Endothelial cell of umbilical vein (primary cell): ENCODE data around the gene MTHFR. TPM values are rescaled to one million over a fixed set of nuclear protein-coding genes. Genes with fewer than 3 reads are reported as not detected.

Experiments used
- BruUV-seq: library from RNA; stranded (reverse); fragments of 400-500 nt; replicated peaks from 2 replicates; lab custom pipeline; 2021; lab: Mats Ljungman, UMichigan
- CTCF ChIA-PET: fragments of 300-600, 350-600 bp; sonication (Branson Sonifier 250); formaldehyde crosslinking; loops from one replicate; lab custom pipeline; 2021; ENCODE audit warnings: antibody characterized with exemption, inconsistent platforms; lab: Charles Lee
- POLR2A ChIA-PET: fragments of 300-600, 350-600 bp; sonication (Branson Sonifier 250); formaldehyde crosslinking; loops from one replicate; lab custom pipeline; 2021; ENCODE audit warnings: antibody characterized with exemption, inconsistent platforms; lab: Charles Lee
- DNase-seq: peaks from one replicate; pipeline ENCODE4 v3.0.0-alpha.2; 2011; ENCODE audit warnings: low read depth, low spot score
- FAIRE-seq: peaks from 2 replicates; lab custom pipeline; 2011; peaks lifted over from hg19 to GRCh38; lab: Jason Lieb, UNC
- H2AFZ ChIP-seq: 2 replicates; pipeline ENCODE4 v1.6.0; 2012; ENCODE audit warnings: low read depth, low read length, control low read depth, inconsistent platforms
- H3K27ac ChIP-seq: 2 replicates; pipeline ENCODE4 v1.5.1; 2011; ENCODE audit warnings: low read depth, mild to moderate bottlenecking, control low read depth, low read length, moderate library complexity; ENCODE audit not compliant: insufficient read depth
- H3K27me3 ChIP-seq, 2 experiments: 2 replicates each; pipeline versions ENCODE4 v1.6.0 to v1.6.1; 2011; ENCODE audit warnings: low read length in 2 of 2, mixed read lengths in 1 of 2; ENCODE audit not compliant: control insufficient read depth in 2 of 2, insufficient read depth in 2 of 2
- H3K36me3 ChIP-seq, 2 experiments: 2 replicates in 1 of 2; 3 replicates in 1 of 2; pipeline ENCODE4 v1.5.1; 2011; ENCODE audit warnings: low read length in 2 of 2, mild to moderate bottlenecking in 1 of 2, moderate library complexity in 1 of 2; ENCODE audit not compliant: control insufficient read depth in 2 of 2, insufficient read depth in 2 of 2; ENCODE audit errors: extremely low read depth in 1 of 2
- H3K4me1 ChIP-seq: 3 replicates; pipeline ENCODE4 v1.5.1; 2011; ENCODE audit warnings: mild to moderate bottlenecking, low read length; ENCODE audit not compliant: control insufficient read depth, insufficient read depth; ENCODE audit errors: extremely low read depth
- H3K4me2 ChIP-seq: 2 replicates; pipeline ENCODE4 v1.6.1; 2011; ENCODE audit warnings: low read length, control low read depth, mixed read lengths; ENCODE audit not compliant: insufficient read depth
- H3K4me3 ChIP-seq, 3 experiments: fragments of 200-600 bp in 1 of 3; sonication (generic), shearing (Covaris generic) in 1 of 3; replicated peaks in 1 of 3; 2 replicates each; pipeline ENCODE4 v1.5.1; 2011 to 2016; ENCODE audit warnings: control low read depth in 3 of 3, low read length in 3 of 3, mild to moderate bottlenecking in 2 of 3, inconsistent platforms in 1 of 3, low read depth in 1 of 3, moderate library complexity in 1 of 3; ENCODE audit not compliant: insufficient read depth in 1 of 3
- H3K79me2 ChIP-seq: 2 replicates; pipeline ENCODE4 v1.6.0; 2012; ENCODE audit warnings: low read length, inconsistent platforms; ENCODE audit not compliant: control insufficient read depth, insufficient read depth
- H3K9ac ChIP-seq: replicated peaks from 2 replicates; pipeline ENCODE3; 2011; ENCODE audit warnings: low read length, control low read depth; ENCODE audit not compliant: insufficient read depth; ENCODE audit errors: extremely low read depth
- H3K9me1 ChIP-seq: replicated peaks from 3 replicates; pipeline ENCODE4 v1.6.0; 2011; ENCODE audit warnings: mild to moderate bottlenecking, low read length; ENCODE audit not compliant: control insufficient read depth, insufficient read depth; ENCODE audit errors: extremely low read depth
- H3K9me3 ChIP-seq: replicated peaks from 2 replicates; pipeline ENCODE4 v1.5.1; 2012; ENCODE audit warnings: low read length, inconsistent platforms; ENCODE audit not compliant: control insufficient read depth, insufficient read depth
- H4K20me1 ChIP-seq: replicated peaks from 2 replicates; pipeline ENCODE3; 2011; ENCODE audit warnings: mild to moderate bottlenecking, low read length; ENCODE audit not compliant: control insufficient read depth, insufficient read depth; ENCODE audit errors: extremely low read depth
- EZH2 ChIP-seq: IDR thresholded peaks from 2 replicates; pipeline ENCODE4 v1.6.1; 2012; ENCODE audit warnings: borderline replicate concordance, low read depth, mild to moderate bottlenecking, moderate library complexity, low read length, inconsistent platforms; ENCODE audit not compliant: severe bottlenecking
- FOS ChIP-seq: IDR thresholded peaks from 2 replicates; pipeline ENCODE4 v1.6.1; 2011; ENCODE audit warnings: mild to moderate bottlenecking, low read length, moderate library complexity, borderline replicate concordance; ENCODE audit not compliant: insufficient read depth
- GATA2 ChIP-seq: IDR thresholded peaks from 2 replicates; pipeline ENCODE4 v1.7.0; 2011; ENCODE audit warnings: low read depth, mild to moderate bottlenecking, moderate library complexity, mixed read lengths, low read length; ENCODE audit not compliant: insufficient read length, insufficient read depth
- JUN ChIP-seq: IDR thresholded peaks from 2 replicates; pipeline ENCODE4 v1.6.1; 2011; ENCODE audit warnings: borderline replicate concordance, low read depth; ENCODE audit not compliant: insufficient read length, insufficient read depth
- MYC ChIP-seq: IDR thresholded peaks from one replicate; pipeline ENCODE4 v1.6.1; 2011; ENCODE audit warnings: mild to moderate bottlenecking, low read depth, low read length
- POLR2A ChIP-seq: IDR thresholded peaks from 2 replicates; pipeline ENCODE4 v1.6.1; 2012; ENCODE audit warnings: low read depth, mild to moderate bottlenecking, control low read depth, low read length
- POLR2AphosphoS5 ChIP-seq: IDR thresholded peaks from 2 replicates; pipeline ENCODE4 v1.6.1; 2012; ENCODE audit warnings: low read depth, mild to moderate bottlenecking, control low read depth, low read length, moderate library complexity; ENCODE audit not compliant: insufficient read depth
- dilution Hi-C: fragments of 300-500 bp; cut with MboI; formaldehyde crosslinking; loops from one replicate; pipeline ENCODE4 v1.15.0; 2019; ENCODE audit warnings: low sequenced_read_pairs; ENCODE audit not compliant: extremely low pct_ligation_motif_present
- intact Hi-C: fragments of 100-400 bp; cut with micrococcal nuclease; formaldehyde crosslinking; loops from one replicate; pipeline ENCODE4 v1.10.0; 2022
- polyA plus RNA-seq, 4 experiments: library from polyadenylated mRNA; depleted of rRNA in 3 of 4; stranded (reverse) in 3 of 4; unstranded in 1 of 4; fragments of >200 nt; gene quantifications; 2 replicates each; pipeline versions ENCODE4 v1.2.1 to v1.2.3, GENCODE V29; 2011 to 2012; ENCODE audit warnings: missing spikeins in 1 of 4
- total RNA-seq: library from RNA; stranded (reverse); gene quantifications from 2 replicates; pipeline ENCODE4 v1.2.3, GENCODE V29; 2021
- TF ChIP-seq, protein P1 (sequence below): IDR thresholded peaks from 2 replicates; pipeline ENCODE4 v1.6.1; 2011; ENCODE audit not compliant: insufficient read depth, insufficient read length
- TF ChIP-seq, protein P2 (sequence below), 2 donors: IDR thresholded peaks; 1 replicate in 1 of 2; 2 replicates in 1 of 2; pipeline ENCODE4 v1.5.1; 2011; ENCODE audit warnings: low read length in 2 of 2, mild to moderate bottlenecking in 2 of 2, moderate library complexity in 2 of 2, control low read depth in 1 of 2, inconsistent platforms in 1 of 2, low read depth in 1 of 2; ENCODE audit not compliant: insufficient read depth in 1 of 2; ENCODE audit errors: extremely low read depth in 1 of 2

MTHFR gene
- total and polyA plus RNA-seq, 2 donors (not counting 3 experiments of a cell fraction or from before 2014, with no cell fraction given), result 13.8 to 25.3 TPM

DNA sequence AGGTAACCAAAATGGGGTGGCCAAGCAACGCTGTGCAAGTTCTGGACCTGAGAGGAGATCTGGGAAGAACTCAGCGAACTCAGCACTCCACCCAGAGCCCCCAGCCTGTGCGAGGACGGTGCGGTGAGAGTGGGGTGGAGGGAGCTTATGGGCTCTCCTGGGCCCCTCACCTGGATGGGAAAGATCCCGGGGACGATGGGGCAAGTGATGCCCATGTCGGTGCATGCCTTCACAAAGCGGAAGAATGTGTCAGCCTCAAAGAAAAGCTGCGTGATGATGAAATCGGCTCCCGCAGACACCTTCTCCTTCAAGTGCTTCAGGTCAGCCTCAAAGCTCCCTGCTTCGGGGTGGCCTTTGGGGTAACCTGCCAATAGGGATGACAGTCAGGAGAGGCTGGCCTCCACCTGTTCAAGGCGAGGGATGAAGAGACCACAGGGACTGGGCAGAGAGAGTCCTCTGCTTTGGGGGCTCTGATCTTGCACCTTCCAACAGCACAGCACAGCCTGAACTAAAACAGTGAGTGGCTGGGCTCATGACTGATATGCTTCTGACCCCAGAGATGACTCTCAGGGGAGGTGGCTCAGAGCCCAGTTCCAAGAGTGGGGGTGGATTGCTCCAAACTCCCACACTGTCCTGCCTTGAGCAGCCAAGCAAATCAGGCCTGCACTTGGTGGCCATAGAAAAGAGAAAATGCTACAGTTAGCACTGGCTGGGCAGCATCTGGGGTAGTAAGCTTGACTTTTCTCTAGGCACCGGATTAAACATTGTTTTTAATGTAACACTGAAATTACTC lies 9.5 kb downstream of the MTHFR start:
- BruUV-seq, result no TSS peak
- intact Hi-C loops (loop anchor here (2.0 kb wide), 1 partner anchor 113 kb away; no protein-coding TSS in a partner anchor), dilution Hi-C loops (no loop called here)
- Histone ChIP-seq H3K36me3 (peaks cover 6 to 41% of the 10 kb centered on the region in 2 experiments), H3K9me3 (no peaks in the 10 kb centered on the region), H3K9ac (no peak overlapping the region), H2AFZ (no peak overlapping the region), H3K9me1 (no peaks in the 10 kb centered on the region), H3K4me2 (no peak overlapping the region), H3K4me1 (peaks cover 27% of the 10 kb centered on the region), H4K20me1 (no peaks in the 10 kb centered on the region), H3K4me3 (no peak overlapping the region), H3K27me3 (no peaks in the 10 kb centered on the region), H3K27ac (peak overlapping the region; percentile 55), H3K79me2 (no peaks in the 10 kb centered on the region)
- FAIRE-seq, result peak; percentile 68
- POLR2A ChIA-PET, result interaction anchor here (2.1 kb wide), 1 partner anchor 114 kb away, joined by 18 read pairs; no protein-coding TSS in a partner anchor
- peak; percentile 58 for DNase-seq
- CTCF ChIA-PET, result interaction anchor here (1.1 to 1.5 kb wide), 2 partner anchors 10 to 42 kb away, joined by 4 to 13 read pairs; partner anchors contain the start of genes CLCN6 and MTHFR
- TF ChIP-seq, protein P1, sequence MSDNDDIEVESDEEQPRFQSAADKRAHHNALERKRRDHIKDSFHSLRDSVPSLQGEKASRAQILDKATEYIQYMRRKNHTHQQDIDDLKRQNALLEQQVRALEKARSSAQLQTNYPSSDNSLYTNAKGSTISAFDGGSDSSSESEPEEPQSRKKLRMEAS, result no peak
- TF ChIP-seq MYC (no peak), EZH2 (no peak), POLR2AphosphoS5 (no peak), GATA2 (no peak), FOS (no peak), JUN (no peak), POLR2A (no peak)
- TF ChIP-seq, protein P2, sequence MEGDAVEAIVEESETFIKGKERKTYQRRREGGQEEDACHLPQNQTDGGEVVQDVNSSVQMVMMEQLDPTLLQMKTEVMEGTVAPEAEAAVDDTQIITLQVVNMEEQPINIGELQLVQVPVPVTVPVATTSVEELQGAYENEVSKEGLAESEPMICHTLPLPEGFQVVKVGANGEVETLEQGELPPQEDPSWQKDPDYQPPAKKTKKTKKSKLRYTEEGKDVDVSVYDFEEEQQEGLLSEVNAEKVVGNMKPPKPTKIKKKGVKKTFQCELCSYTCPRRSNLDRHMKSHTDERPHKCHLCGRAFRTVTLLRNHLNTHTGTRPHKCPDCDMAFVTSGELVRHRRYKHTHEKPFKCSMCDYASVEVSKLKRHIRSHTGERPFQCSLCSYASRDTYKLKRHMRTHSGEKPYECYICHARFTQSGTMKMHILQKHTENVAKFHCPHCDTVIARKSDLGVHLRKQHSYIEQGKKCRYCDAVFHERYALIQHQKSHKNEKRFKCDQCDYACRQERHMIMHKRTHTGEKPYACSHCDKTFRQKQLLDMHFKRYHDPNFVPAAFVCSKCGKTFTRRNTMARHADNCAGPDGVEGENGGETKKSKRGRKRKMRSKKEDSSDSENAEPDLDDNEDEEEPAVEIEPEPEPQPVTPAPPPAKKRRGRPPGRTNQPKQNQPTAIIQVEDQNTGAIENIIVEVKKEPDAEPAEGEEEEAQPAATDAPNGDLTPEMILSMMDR (IDR thresholded peaks at IDR 0.05; ENCODE audit: extremely low read depth in 1 of 2, insufficient read depth in 1 of 2, low read depth in 1 of 2, low read length in 2 of 2), result no peak
